Prostate gland (tissue), 2 donors: ENCODE results near the gene SPATS2. TPM values are rescaled to one million over a fixed set of nuclear protein-coding genes. Genes with fewer than 3 reads are reported as not detected.

Experiments used
- DNase-seq: peaks from one replicate; pipeline ENCODE4 v3.0.0-alpha.2; 2019; ENCODE audit warnings: low spot score
- H3K27ac ChIP-seq, 2 donors: fragments of 200-600 bp; sonication (generic); 2 replicates each; pipeline ENCODE4 v1.5.1; 2017 to 2019
- H3K27me3 ChIP-seq: fragments of 200-600 bp; sonication (generic); replicated peaks from 2 replicates; pipeline ENCODE4 v1.5.1; 2019; ENCODE audit not compliant: insufficient read depth
- H3K36me3 ChIP-seq, 2 donors: fragments of 200-600 bp; sonication (generic); 1 replicate in 1 of 2; 2 replicates in 1 of 2; pipeline versions ENCODE4 v1.5.1 to v1.8.1; 2017 to 2019
- H3K4me1 ChIP-seq: fragments of 200-600 bp; sonication (generic); replicated peaks from 2 replicates; pipeline ENCODE4 v1.5.1; 2019
- H3K4me3 ChIP-seq, 2 donors: fragments of 200-600 bp; sonication (generic); 2 replicates each; pipeline ENCODE4 v1.5.1; 2017 to 2019
- H3K9me3 ChIP-seq: fragments of 200-600 bp; sonication (generic); 2 replicates; pipeline ENCODE4 v1.5.1; 2017
- POLR2A ChIP-seq: fragments of 450-650 bp; IDR thresholded peaks from one replicate; pipeline ENCODE4 v1.6.1; 2016; ENCODE audit warnings: antibody characterized with exemption, mild to moderate bottlenecking
- POLR2AphosphoS5 ChIP-seq: sonication (generic); formaldehyde crosslinking; IDR thresholded peaks from one replicate; pipeline ENCODE4 v1.6.1; 2017; ENCODE audit warnings: antibody characterized with exemption
- WGBS: methylation state at CpG from one replicate; pipeline ENCODE4 v1.1.5; 2018; 5-methylcytosine and 5-hydroxymethylcytosine counted together
- intact Hi-C: fragments of 100-400 bp; cut with DNase I; formaldehyde crosslinking; loops from one replicate; pipeline ENCODE4 v1.14.2; 2022
- total RNA-seq, 2 donors: library from RNA; depleted of rRNA; stranded (reverse); fragments of >200 nt; gene quantifications; one replicate each; pipeline ENCODE4 v1.1.0, GENCODE V29; 2016
- TF ChIP-seq, protein P1 (sequence below), 4 experiments: fragments of 200-600 bp in 2 of 4; fragments of 450-650 bp in 2 of 4; sonication (generic) in 2 of 4; IDR thresholded peaks; 1 replicate in 3 of 4; 2 replicates in 1 of 4; pipeline ENCODE4 v1.5.1; 2016 to 2019; ENCODE audit warnings: antibody characterized with exemption in 4 of 4, mild to moderate bottlenecking in 2 of 4, moderate library complexity in 2 of 4

SPATS2 gene
- total RNA-seq, 2 donors from 2014 or later = 30.1 to 34.2 TPM

DNA sequence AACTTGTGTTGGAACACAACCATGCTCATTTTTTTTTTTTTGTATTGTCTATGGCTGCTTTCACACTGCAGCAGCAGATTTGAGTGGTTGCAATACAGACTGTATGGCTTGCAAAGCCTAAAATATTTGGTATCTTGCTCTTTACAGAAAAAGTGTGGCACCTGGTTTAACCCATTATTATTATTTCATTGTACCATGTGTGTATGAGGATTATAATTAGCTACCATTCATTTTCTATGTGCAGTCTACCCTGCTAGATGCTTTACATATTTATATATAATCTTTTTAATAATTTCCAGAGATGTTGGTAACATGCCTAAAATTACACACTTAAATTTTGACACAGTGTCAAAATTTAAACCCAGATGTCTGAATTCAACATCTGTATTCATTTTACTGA, 37.7 kb downstream of the SPATS2 start:
- Histone ChIP-seq H3K4me1 (no peaks in the 10 kb centered on the region), H3K4me3 (no peak overlapping the region), H3K36me3 (no peaks in the 10 kb centered on the region), H3K27me3 (no peaks in the 10 kb centered on the region), H3K27ac (no peak overlapping the region), H3K9me3 (no peaks in the 10 kb centered on the region)
- no peak for DNase-seq
- intact Hi-C loops = no loop called here
- TF ChIP-seq POLR2A = no peak
- TF ChIP-seq POLR2AphosphoS5 = no peak
- TF ChIP-seq, protein P1, sequence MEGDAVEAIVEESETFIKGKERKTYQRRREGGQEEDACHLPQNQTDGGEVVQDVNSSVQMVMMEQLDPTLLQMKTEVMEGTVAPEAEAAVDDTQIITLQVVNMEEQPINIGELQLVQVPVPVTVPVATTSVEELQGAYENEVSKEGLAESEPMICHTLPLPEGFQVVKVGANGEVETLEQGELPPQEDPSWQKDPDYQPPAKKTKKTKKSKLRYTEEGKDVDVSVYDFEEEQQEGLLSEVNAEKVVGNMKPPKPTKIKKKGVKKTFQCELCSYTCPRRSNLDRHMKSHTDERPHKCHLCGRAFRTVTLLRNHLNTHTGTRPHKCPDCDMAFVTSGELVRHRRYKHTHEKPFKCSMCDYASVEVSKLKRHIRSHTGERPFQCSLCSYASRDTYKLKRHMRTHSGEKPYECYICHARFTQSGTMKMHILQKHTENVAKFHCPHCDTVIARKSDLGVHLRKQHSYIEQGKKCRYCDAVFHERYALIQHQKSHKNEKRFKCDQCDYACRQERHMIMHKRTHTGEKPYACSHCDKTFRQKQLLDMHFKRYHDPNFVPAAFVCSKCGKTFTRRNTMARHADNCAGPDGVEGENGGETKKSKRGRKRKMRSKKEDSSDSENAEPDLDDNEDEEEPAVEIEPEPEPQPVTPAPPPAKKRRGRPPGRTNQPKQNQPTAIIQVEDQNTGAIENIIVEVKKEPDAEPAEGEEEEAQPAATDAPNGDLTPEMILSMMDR (IDR thresholded peaks at IDR 0.05) = no peak

DNA sequence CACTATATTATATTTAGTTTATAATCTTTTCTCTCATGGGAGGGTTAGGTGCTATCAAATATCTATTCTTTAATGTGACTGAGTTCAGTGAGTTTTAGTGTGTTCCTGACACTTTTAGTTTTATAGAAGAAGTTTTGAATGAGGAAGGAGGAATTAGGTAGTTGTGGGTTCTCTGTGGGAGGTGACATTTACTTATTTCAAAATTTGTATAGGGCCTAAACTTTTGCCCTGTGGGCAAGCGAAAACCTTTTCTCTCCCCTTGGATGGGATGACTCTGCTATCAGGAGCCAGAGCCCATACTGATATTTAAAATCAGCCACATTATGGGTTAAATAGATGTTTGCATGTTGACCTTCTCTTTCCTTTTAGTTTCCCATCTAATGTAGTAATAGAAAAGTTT, 43.6 kb downstream of the SPATS2 start:
- H3K4me3 ChIP-seq = no peak overlapping the region
- H3K9me3 ChIP-seq = no peaks in the 10 kb centered on the region
- H3K27me3 ChIP-seq = no peaks in the 10 kb centered on the region
- H3K36me3 ChIP-seq = no peaks in the 10 kb centered on the region
- H3K4me1 ChIP-seq = no peaks in the 10 kb centered on the region
- TF ChIP-seq, protein P1 (IDR thresholded peaks at IDR 0.05) = no peak
- TF ChIP-seq POLR2AphosphoS5 (no peak), POLR2A (no peak)
- 89% methylated on average over 1 of the region's 1 CpG for WGBS
- H3K27ac ChIP-seq = no peak overlapping the region
- intact Hi-C loops = no loop called here
- DNase-seq = no peak

DNA sequence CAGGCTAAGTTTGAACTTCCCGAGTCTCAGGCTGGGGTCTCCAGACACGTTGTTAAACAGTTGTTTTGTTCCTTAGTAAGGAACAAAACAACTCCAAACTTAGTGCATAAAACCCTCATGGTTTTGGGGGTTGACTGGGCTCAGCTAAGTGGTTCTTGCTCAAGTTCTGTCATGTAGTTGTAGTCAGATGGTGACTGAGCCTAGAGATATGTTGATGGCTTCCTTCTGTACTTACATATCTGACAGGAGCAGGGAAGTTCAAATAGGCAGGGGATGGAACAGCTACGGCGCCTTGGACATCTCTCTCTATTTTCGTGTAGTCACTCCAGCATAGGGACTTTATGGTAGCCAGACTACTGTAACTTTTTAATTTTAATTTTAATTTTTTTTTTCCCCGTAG, 45.7 kb downstream of the SPATS2 start:
- intact Hi-C loops = no loop called here
- Histone ChIP-seq H3K4me1 (no peaks in the 10 kb centered on the region), H3K4me3 (no peak overlapping the region), H3K36me3 (no peaks in the 10 kb centered on the region), H3K9me3 (no peaks in the 10 kb centered on the region), H3K27me3 (no peaks in the 10 kb centered on the region), H3K27ac (no peak overlapping the region)
- 93% methylated on average over 6 of the region's 6 CpGs for WGBS
- DNase-seq = no peak
- TF ChIP-seq POLR2A (no peak), POLR2AphosphoS5 (no peak)
- TF ChIP-seq, protein P1 (IDR thresholded peaks at IDR 0.05) = no peak

DNA sequence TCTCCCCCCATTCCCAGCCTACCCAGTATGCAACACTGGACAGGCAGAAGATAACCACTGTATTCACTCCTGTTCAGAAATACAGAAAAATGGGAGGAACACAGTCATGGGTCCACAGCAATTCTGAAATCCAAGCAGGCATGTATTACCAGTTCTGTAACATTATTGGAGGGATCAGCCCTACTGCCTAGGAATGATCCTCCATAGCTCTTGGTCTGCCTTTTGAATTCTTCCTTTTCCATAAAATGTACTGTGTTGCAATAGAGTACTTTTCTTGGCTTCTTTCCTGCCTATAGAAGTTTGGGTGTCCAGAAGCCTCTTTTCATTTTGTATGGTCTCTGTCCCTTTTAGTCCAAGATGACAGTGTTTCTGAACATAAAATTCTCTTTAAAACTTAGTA, 46.5 kb downstream of the SPATS2 start:
- no peak for DNase-seq
- intact Hi-C loops = no loop called here
- H3K27me3 ChIP-seq = no peaks in the 10 kb centered on the region
- H3K4me3 ChIP-seq = no peak overlapping the region
- TF ChIP-seq POLR2AphosphoS5 (no peak), POLR2A (no peak)
- TF ChIP-seq, protein P1 (IDR thresholded peaks at IDR 0.05) = no peak
- no peaks in the 10 kb centered on the region for H3K36me3 ChIP-seq
- no peaks in the 10 kb centered on the region for H3K9me3 ChIP-seq
- no peak overlapping the region for H3K27ac ChIP-seq
- no peaks in the 10 kb centered on the region for H3K4me1 ChIP-seq

DNA sequence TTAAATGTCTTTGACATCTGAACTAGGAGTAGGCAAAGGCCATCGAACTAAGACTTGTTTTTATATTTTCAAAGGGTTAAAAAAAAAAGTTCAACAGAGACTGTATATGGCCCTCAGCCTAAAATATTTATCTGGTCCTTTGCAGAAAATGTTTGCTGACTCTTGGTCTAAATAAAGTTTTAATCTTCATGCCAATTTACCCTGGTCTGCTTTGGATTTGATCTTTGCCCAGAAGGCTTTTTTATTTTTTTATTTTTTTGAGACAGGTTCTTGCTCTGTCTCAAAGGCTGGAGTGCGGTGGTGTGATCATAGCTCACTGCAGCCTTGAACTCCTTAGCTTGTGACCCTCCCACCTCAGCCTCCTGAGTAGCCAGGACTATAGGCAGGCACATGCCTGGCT, 47.1 kb downstream of the SPATS2 start:
- 90% methylated on average over 2 of the region's 2 CpGs for WGBS

More for the DNA sequence above, 47.1 kb downstream of the SPATS2 start:
- Histone ChIP-seq H3K4me3 (no peak overlapping the region), H3K4me1 (no peaks in the 10 kb centered on the region), H3K9me3 (no peaks in the 10 kb centered on the region), H3K27ac (no peak overlapping the region), H3K27me3 (no peaks in the 10 kb centered on the region), H3K36me3 (no peaks in the 10 kb centered on the region)
- intact Hi-C loops = no loop called here
- DNase-seq = no peak
- TF ChIP-seq, protein P1 (IDR thresholded peaks at IDR 0.05) = no peak
- no peak for TF ChIP-seq POLR2AphosphoS5
- TF ChIP-seq POLR2A = no peak
